Heart left ventricle (tissue), 13 donors: ENCODE results near the gene VEZT.

ENCODE experiments used
- POLR2A ChIP-seq, 2 donors: fragments of 450-650 bp; IDR thresholded peaks; one replicate each; pipeline ENCODE4 v1.6.1; 2017; ENCODE audit warnings: antibody characterized with exemption in 2 of 2, mild to moderate bottlenecking in 2 of 2, moderate library complexity in 2 of 2
- TF ChIP-seq, protein P1 (sequence below), 12 donors: fragments of 200-600 bp; sonication (generic) in 4 of 12; IDR thresholded peaks; one replicate each; pipeline versions ENCODE4 v1.5.0 to v1.8.0; 2018 to 2022; ENCODE audit warnings: antibody characterized with exemption in 12 of 12, mild to moderate bottlenecking in 5 of 12
- donor health status: ischemic (EF 13 %, LVEDD 7.1; RV severe dilation, severe dysfunction).
- donor health status: DM: no; HTN: yes; CAD: no.
- donor health status: DM: no; HTN: no; CAD: no.
- donor health status: ischemic (EF 25% LVEDD 6.9; RV normal size, moderate dysfunction).
- donor health status: ischemic (EF 25% LVEDD 5.7; RV mildly dilated, moderate dysfunction).
- donor health status: ischemic (EF 35%, LVEDD 5.7; RV mildly dilated, moderate dysfunction).
- donor health status: nonischemic (EF 11% LVEDD 7.7; RV severe dilation, severe dysfunction).
- donor health status: DM: yes; HTN: yes; CAD: no.
- donor health status: PGD.
- donor health status: ischemic (EF 29% LVEDD 5.4; RV normal size, mild dysfunction).
- donor health status: nonischemic (EF 23%, LVEDD 6.1; RV moderate dilation, normal function).

DNA sequence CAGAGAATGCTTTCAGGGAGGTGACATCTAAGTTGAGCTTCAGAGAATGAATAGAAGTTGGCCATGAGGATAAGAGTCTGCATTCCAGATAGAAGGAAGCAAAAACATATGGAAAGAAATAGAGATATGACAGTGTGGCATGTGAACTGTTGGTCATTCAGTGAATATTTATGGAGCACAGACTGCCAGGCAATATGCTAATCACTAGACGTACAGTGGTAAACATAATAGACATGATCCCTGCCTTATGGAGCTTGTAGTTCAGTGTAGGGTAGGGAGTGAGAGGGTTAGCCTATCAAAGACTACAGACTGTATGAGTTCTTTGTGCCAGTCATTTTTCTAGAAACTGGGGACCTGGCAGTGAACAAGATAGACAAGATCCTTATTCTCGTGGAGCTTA, 53.9 kb downstream of the VEZT start:
- TF ChIP-seq, protein P1, sequence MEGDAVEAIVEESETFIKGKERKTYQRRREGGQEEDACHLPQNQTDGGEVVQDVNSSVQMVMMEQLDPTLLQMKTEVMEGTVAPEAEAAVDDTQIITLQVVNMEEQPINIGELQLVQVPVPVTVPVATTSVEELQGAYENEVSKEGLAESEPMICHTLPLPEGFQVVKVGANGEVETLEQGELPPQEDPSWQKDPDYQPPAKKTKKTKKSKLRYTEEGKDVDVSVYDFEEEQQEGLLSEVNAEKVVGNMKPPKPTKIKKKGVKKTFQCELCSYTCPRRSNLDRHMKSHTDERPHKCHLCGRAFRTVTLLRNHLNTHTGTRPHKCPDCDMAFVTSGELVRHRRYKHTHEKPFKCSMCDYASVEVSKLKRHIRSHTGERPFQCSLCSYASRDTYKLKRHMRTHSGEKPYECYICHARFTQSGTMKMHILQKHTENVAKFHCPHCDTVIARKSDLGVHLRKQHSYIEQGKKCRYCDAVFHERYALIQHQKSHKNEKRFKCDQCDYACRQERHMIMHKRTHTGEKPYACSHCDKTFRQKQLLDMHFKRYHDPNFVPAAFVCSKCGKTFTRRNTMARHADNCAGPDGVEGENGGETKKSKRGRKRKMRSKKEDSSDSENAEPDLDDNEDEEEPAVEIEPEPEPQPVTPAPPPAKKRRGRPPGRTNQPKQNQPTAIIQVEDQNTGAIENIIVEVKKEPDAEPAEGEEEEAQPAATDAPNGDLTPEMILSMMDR (IDR thresholded peaks at IDR 0.05): no peak
- TF ChIP-seq POLR2A (IDR thresholded peaks at IDR 0.05): no peak
